ENCODE results near the gene CCDC127. TPM values are rescaled to one million over a fixed set of nuclear protein-coding genes. Genes with fewer than 3 reads are reported as not detected.

The CCDC127 gene
- total RNA-seq, 2 donors from 2014 or later: 8.4 to 9.7 TPM

GRCh38 chr5:163841-164240 lies 54.1 kb downstream of the CCDC127 start:
- WGBS, 2 experiments (ENCODE audit: insufficient coverage in 1 of 2, insufficient read length in 1 of 2): 77 to 82% methylated on average over 9 to 13 of the region's 13 CpGs
- DNase-seq: no peak
- no peak overlapping the region for H3K4me3 Mint-ChIP-seq
- H3K36me3 ChIP-seq (ENCODE audit: control insufficient read depth, insufficient read depth, low read length): no peaks in the 10 kb centered on the region
- H3K4me3 ChIP-seq (ENCODE audit: low read length): no peak overlapping the region
- H3K27me3 Mint-ChIP-seq (ENCODE audit: insufficient read depth): no peaks in the 10 kb centered on the region
- H3K27ac Mint-ChIP-seq: no peak overlapping the region
- no peak overlapping the region for H3K9ac ChIP-seq (ENCODE audit: extremely low read depth, low read length, poor library complexity, severe bottlenecking)
- H3K9me3 Mint-ChIP-seq: peaks cover 15% of the 10 kb centered on the region
- no peaks in the 10 kb centered on the region for H3K9me3 ChIP-seq (ENCODE audit: control insufficient read depth, low read length)
- H3K4me1 ChIP-seq (ENCODE audit: control insufficient read depth, insufficient read depth, low read length): no peaks in the 10 kb centered on the region
- H3K36me3 Mint-ChIP-seq (ENCODE audit: low read depth): peaks cover 19% of the 10 kb centered on the region
- no peak for TF ChIP-seq CTCF (conservative IDR thresholded peaks at IDR 0.05)
- no peaks in the 10 kb centered on the region for H3K4me1 Mint-ChIP-seq
- no peaks in the 10 kb centered on the region for H3K27me3 ChIP-seq (ENCODE audit: control insufficient read depth, insufficient read depth, low read length, poor library complexity, severe bottlenecking)
- H3K27ac ChIP-seq (ENCODE audit: low read depth, low read length): no peak overlapping the region

- Histone ChIP-seq H3K36me3 (ENCODE audit: control insufficient read depth, insufficient read depth, low read length) (no peaks in the 10 kb centered on the region), H3K9ac (ENCODE audit: extremely low read depth, low read length, poor library complexity, severe bottlenecking) (no peak overlapping the region), H3K4me1 (ENCODE audit: control insufficient read depth, insufficient read depth, low read length) (no peaks in the 10 kb centered on the region), H3K27me3 (ENCODE audit: control insufficient read depth, insufficient read depth, low read length, poor library complexity, severe bottlenecking) (no peaks in the 10 kb centered on the region), H3K27ac (ENCODE audit: low read depth, low read length) (no peak overlapping the region), H3K4me3 (ENCODE audit: low read length) (no peak overlapping the region), H3K9me3 (ENCODE audit: control insufficient read depth, low read length) (no peaks in the 10 kb centered on the region)
- Mint-ChIP-seq H3K4me3 (no peak overlapping the region), H3K27ac (no peak overlapping the region), H3K27me3 (ENCODE audit: insufficient read depth) (no peaks in the 10 kb centered on the region), H3K9me3 (peaks cover 15% of the 10 kb centered on the region), H3K4me1 (no peaks in the 10 kb centered on the region), H3K36me3 (ENCODE audit: low read depth) (peaks cover 19% of the 10 kb centered on the region)
- WGBS, 2 experiments (ENCODE audit: insufficient coverage in 1 of 2, insufficient read length in 1 of 2): 90% methylated on average over 3 to 7 of the region's 7 CpGs
- no peak for DNase-seq
- TF ChIP-seq CTCF (conservative IDR thresholded peaks at IDR 0.05): no peak
Observed at GRCh38 chr5:163338-163620, 54.7 kb downstream of the CCDC127 start.

DNA sequence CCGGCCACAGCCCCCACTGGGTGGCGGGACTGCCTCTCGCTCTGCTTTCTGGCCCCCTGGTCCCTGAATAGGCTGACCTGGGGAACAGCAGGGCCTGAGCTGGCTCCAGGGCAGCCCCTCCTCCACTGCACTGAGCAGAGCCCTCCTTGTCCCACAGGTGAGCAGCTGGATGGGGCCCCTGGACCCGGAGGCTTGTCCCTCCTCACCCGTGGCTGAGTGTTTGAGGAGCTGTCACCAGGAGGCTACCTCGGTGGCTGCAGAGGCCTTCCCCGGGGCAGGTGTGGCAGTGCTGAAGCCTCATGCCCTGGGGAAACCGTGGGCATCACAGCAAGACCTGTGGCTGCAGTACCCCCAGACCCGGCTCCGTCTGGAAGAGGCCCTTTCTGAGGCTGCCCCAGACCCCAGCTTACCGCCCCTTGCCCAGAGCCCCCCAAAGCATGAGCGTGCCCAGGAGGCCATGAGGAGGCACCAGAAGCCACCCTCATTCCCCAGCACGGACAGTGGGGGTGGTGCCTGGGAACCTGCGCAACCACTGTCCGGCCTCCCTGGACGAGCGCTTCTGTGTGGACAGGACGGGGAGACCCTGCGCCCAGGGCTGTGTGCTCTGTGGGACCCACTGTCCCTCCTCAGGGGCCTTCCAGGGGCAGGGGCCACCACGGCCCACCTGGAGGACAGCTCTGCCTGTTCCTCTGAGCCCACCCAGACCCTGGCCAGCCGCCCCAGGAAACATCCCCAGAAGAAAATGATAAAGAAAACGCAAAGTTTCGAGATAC lies 55.2 kb downstream of the CCDC127 start:
- no peak overlapping the region for H3K27ac Mint-ChIP-seq
- WGBS, 2 experiments (ENCODE audit: insufficient coverage in 1 of 2, insufficient read length in 1 of 2): 89 to 96% methylated on average over 12 to 23 of the region's 23 CpGs
- Histone ChIP-seq H3K27ac (ENCODE audit: low read depth, low read length) (no peak overlapping the region), H3K27me3 (ENCODE audit: control insufficient read depth, insufficient read depth, low read length, poor library complexity, severe bottlenecking) (no peaks in the 10 kb centered on the region), H3K4me3 (ENCODE audit: low read length) (no peak overlapping the region), H3K9ac (ENCODE audit: extremely low read depth, low read length, poor library complexity, severe bottlenecking) (no peak overlapping the region), H3K9me3 (ENCODE audit: control insufficient read depth, low read length) (no peaks in the 10 kb centered on the region), H3K36me3 (ENCODE audit: control insufficient read depth, insufficient read depth, low read length) (no peaks in the 10 kb centered on the region), H3K4me1 (ENCODE audit: control insufficient read depth, insufficient read depth, low read length) (no peaks in the 10 kb centered on the region)
- no peaks in the 10 kb centered on the region for H3K27me3 Mint-ChIP-seq (ENCODE audit: insufficient read depth)
- no peak for TF ChIP-seq CTCF (conservative IDR thresholded peaks at IDR 0.05)
- no peaks in the 10 kb centered on the region for H3K4me1 Mint-ChIP-seq
- no peak for DNase-seq
- no peak overlapping the region for H3K4me3 Mint-ChIP-seq
- H3K36me3 Mint-ChIP-seq (ENCODE audit: low read depth): peaks cover 19% of the 10 kb centered on the region
- H3K9me3 Mint-ChIP-seq: peaks cover 15% of the 10 kb centered on the region
